NB4 (cell line): ENCODE results near the gene RNASE8.

Source experiments
- DNase-seq: peaks from one replicate; pipeline ENCODE4 v3.0.0; 2010; ENCODE audit warnings: low read depth
- H3K4me3 ChIP-seq: one replicate; pipeline ENCODE4 v1.5.1; 2011; ENCODE audit warnings: mild to moderate bottlenecking, low read depth, low read length, moderate library complexity
- CTCF ChIP-seq: IDR thresholded peaks from one replicate; pipeline ENCODE4 v1.5.1; 2012; ENCODE audit warnings: low read depth, low read length
- MAX ChIP-seq: IDR thresholded peaks from 2 replicates; pipeline ENCODE4 v1.6.1; 2011; ENCODE audit warnings: low read depth, low read length
- MYC ChIP-seq: IDR thresholded peaks from 2 replicates; pipeline ENCODE4 v1.6.1; 2011; ENCODE audit warnings: low read depth, low read length
- POLR2A ChIP-seq: IDR thresholded peaks from 2 replicates; pipeline ENCODE4 v1.6.1; 2011; ENCODE audit warnings: mild to moderate bottlenecking; ENCODE audit not compliant: insufficient read length; ENCODE audit errors: extremely low read depth

RNASE8 gene

GRCh38 chr14:21078287-21078686 is 20.7 kb downstream of the RNASE8 start:
- no peak for DNase-seq
- no peak overlapping the region for H3K4me3 ChIP-seq
- TF ChIP-seq CTCF (no peak), MAX (no peak), POLR2A (no peak), MYC (no peak)

- no peak overlapping the region for H3K4me3 ChIP-seq
- no peak for DNase-seq
- TF ChIP-seq POLR2A, result no peak
- no peak for TF ChIP-seq MAX
- no peak for TF ChIP-seq CTCF
- TF ChIP-seq MYC, result no peak
Observed at GRCh38 chr14:21078726-21079125, 21.1 kb downstream of the RNASE8 start.

DNA sequence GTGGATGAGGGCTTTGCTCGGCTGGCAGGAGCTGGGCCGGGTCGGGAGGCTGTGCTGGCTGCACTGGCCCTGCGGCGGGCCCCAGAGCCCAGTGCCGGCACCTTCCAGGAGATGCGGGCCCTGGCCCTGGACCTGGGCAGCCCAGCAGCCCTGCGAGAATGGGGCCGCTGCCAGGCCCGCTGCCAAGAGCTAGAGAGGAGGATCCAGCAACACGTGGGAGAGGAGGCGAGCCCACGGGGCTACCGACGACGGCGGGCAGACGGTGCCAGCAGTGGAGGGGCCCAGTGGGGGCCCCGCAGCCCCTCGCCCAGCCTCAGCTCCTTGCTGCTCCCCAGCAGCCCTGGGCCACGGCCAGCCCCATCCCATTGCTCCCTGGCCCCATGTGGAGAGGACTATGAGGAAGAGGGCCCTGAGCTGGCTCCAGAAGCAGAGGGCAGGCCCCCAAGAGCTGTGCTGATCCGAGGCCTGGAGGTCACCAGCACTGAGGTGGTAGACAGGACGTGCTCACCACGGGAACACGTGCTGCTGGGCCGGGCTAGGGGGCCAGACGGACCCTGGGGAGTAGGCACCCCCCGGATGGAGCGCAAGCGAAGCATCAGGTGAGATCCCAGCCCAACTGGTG is 24.0 kb downstream of the RNASE8 start:
- TF ChIP-seq MAX, result no peak
- no peak for DNase-seq
- H3K4me3 ChIP-seq, result no peak overlapping the region

DNA sequence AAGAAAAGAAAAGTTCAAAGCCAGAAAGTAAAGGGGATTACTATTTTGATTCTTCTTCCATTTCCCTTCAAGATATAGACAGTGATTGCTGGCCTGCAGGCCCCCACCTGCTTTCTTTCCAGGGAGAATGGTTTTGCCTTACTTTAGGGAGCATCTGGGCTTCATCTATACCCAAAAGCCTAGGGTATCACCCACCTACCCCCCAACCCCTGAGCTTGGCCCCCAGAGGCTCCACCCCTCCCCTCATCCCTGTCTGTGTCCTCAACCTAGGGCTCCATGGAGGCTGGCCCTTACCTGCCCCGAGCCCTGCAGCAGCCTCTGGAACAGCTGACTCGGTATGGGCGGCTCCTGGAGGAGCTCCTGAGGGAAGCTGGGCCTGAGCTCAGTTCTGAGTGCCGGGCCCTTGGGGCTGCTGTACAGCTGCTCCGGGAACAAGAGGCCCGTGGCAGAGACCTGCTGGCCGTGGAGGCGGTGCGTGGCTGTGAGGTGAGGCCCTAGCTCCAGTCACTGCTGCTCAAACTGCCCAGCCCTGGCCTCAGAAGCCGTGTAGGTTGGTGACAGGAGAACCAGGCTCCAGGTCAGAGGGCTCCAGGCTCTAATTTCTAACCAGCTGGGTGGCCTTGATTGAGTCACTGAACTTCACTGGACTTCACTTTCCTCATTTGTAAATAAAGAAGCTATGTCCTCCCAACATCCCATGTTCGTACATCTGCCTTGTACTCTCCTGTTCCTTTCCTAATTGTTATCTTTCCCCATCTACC is 26.1 kb downstream of the RNASE8 start:
- H3K4me3 ChIP-seq, result no peak overlapping the region
- no peak for DNase-seq
- TF ChIP-seq MAX (no peak), CTCF (no peak), POLR2A (no peak), MYC (no peak)

DNA sequence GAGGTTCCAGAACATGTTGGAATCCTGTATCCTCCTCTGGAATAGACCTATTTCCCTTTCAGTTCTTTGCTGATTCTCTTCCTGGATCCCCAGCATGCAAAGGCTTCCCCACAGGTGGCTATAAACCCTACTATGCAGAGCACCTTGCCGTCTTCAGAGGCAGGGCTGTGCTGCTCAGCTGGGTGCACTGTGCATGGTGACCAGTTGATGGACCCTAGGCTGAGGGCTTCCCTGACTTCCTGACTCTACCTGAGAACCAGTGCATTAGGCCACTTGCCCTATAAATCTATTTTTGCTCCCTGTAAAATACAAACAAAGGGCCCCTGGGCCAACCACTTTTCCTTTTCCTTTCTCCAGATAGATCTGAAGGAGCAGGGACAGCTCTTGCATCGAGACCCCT is 26.8 kb downstream of the RNASE8 start:
- no peak overlapping the region for H3K4me3 ChIP-seq
- TF ChIP-seq MAX, result no peak
- no peak for TF ChIP-seq CTCF
- TF ChIP-seq POLR2A, result no peak
- TF ChIP-seq MYC, result no peak
- DNase-seq, result no peak
